ENCODE results near the gene OTUD5. TPM values are rescaled to one million over a fixed set of nuclear protein-coding genes. Genes with fewer than 3 reads are reported as not detected.

The OTUD5 gene
- polyA plus RNA-seq, 1 experiment = 53.6 TPM

DNA sequence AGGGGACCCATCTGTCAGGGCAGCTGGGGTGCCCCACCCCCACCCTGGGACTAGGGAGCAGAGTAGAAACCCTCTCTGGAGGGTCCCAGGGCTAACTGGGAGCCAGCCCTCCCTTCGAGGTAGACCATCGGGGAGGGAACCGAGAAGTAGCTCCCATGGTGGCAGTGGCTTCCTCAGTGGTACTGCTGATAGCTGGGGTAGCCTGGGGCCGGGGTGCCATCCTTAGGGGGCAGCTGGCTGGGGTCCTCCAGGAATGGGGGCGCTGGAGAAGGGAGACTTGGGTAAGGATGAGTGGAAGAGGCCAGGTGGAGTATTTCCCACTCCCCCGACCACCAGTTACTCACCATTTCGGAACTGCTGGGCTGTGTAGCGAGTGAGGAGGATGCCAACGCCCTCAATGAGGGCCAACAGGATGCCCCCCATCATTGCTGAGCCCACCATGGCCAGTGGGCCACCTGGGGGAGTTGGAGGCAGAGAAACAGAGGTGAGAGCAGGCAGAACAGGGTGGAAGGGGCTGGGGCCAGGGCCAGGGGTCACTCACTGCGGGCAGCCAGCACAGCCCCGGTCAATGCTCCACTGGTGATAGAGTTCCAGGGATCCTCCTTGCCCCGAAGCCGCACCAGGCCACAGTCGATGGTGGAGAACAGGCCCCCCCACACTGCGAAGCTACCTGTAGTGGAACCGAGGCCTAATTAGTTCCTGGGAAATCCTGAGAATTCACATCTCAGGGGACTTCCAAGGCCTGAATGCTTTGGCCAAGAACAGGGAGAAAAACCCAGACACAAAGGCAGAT is 63.7 kb downstream of the OTUD5 start:
- TF ChIP-seq, protein P1, sequence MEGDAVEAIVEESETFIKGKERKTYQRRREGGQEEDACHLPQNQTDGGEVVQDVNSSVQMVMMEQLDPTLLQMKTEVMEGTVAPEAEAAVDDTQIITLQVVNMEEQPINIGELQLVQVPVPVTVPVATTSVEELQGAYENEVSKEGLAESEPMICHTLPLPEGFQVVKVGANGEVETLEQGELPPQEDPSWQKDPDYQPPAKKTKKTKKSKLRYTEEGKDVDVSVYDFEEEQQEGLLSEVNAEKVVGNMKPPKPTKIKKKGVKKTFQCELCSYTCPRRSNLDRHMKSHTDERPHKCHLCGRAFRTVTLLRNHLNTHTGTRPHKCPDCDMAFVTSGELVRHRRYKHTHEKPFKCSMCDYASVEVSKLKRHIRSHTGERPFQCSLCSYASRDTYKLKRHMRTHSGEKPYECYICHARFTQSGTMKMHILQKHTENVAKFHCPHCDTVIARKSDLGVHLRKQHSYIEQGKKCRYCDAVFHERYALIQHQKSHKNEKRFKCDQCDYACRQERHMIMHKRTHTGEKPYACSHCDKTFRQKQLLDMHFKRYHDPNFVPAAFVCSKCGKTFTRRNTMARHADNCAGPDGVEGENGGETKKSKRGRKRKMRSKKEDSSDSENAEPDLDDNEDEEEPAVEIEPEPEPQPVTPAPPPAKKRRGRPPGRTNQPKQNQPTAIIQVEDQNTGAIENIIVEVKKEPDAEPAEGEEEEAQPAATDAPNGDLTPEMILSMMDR (IDR thresholded peaks at IDR 0.05; ENCODE audit: insufficient read depth, low read depth, low read length) = no peak
- ChIA-PET CTCF (no interaction called here), POLR2A (no interaction called here)
- H3K36me3 ChIP-seq (ENCODE audit: control insufficient read depth, insufficient read depth, low read length) = peaks cover 6% of the 10 kb centered on the region; the same call in 1 of the 2 replicates
- H3K27me3 ChIP-seq (ENCODE audit: control insufficient read depth, insufficient read depth, low read length) = no peaks in the 10 kb centered on the region
- no peak for DNase-seq (ENCODE audit: low read depth)
- H3K4me3 ChIP-seq (ENCODE audit: low read depth, low read length) = no peak overlapping the region

DNA sequence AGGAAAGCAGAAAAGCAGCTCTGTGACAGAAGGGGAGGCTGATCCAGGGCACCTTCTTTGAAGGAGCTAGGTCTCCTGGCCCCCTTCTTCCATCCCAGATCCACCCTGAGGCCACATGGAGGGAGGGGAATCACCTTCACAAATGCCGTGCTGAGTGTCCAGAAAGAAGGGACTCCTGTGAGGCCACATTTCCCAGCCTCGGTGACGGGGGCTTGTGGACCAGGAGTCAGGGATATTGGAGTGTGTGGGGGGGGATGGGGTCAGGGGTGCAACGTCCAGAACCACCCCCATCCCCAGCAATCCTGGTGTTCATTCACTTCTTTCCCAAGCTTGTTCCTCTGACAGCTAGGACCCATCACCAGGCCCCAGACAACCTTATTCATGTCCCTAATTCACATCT is 64.5 kb downstream of the OTUD5 start:
- Histone ChIP-seq H3K36me3 (ENCODE audit: control insufficient read depth, insufficient read depth, low read length) (peaks cover 6% of the 10 kb centered on the region; the same call in 1 of the 2 replicates), H3K27me3 (ENCODE audit: control insufficient read depth, insufficient read depth, low read length) (no peaks in the 10 kb centered on the region), H3K4me3 (ENCODE audit: low read depth, low read length) (no peak overlapping the region)
- POLR2A ChIA-PET = no interaction called here
- CTCF ChIA-PET = no interaction called here
- TF ChIP-seq, protein P1 (IDR thresholded peaks at IDR 0.05; ENCODE audit: insufficient read depth, low read depth, low read length) = no peak
- no peak for DNase-seq (ENCODE audit: low read depth)

DNA sequence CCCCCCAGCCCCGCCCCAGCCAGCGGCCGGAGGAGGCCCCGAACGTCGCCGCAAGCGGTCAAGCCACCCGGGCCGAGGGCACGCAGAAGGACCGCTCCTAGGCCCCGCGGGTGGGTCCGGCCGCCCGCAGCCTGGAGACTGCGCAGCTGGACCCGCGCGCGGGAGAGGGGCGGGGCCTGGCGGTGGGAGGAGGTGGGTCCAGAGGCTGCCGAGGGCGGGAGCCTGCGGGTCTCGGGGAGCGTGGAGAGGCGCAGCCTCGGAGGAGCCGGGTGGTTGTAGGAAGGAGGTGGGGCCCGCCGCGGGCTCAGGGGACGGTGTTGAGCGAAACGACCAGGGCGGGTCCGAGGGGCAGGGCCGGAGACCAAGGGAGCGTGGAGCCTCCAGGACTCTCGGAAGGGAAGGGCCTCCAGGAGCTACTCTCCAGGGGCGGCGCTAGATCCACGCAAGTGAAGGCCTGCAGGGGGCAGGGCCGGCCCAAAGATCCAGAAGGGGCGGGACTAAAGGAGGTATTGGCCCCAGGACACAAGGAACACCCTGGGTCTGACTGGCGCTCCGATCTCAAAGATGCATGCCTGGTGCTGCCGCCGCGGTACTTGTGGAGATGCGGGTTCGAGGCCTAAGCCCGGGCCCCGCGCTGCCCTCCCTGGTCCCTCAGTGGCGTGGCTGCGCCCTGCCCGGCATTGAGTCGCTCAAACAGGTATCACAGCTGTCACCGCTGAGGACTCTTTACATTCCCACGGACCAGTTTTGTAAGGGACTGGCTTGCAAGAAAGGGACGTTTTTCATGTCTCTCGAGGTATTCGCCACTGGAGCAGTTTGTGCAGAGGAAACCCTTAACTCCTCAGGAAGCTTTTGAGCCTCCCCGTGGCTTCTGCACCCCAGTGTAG is 65.8 kb downstream of the OTUD5 start:
- DNase-seq (ENCODE audit: low read depth) = peak; percentile 51
- ChIA-PET CTCF (interaction anchor here (1.0 to 1.5 kb wide), 3 partner anchors 20 to 151 kb away, joined by 3 read pairs; partner anchors contain the start of gene SLC35A2), POLR2A (no interaction called here)
- Histone ChIP-seq H3K27me3 (ENCODE audit: control insufficient read depth, insufficient read depth, low read length) (no peaks in the 10 kb centered on the region), H3K4me3 (ENCODE audit: low read depth, low read length) (peak overlapping the region; percentile 51), H3K36me3 (ENCODE audit: control insufficient read depth, insufficient read depth, low read length) (peaks cover 6% of the 10 kb centered on the region; the same call in 1 of the 2 replicates)
- TF ChIP-seq, protein P1 (IDR thresholded peaks at IDR 0.05; ENCODE audit: insufficient read depth, low read depth, low read length) = peak; percentile 66

DNA sequence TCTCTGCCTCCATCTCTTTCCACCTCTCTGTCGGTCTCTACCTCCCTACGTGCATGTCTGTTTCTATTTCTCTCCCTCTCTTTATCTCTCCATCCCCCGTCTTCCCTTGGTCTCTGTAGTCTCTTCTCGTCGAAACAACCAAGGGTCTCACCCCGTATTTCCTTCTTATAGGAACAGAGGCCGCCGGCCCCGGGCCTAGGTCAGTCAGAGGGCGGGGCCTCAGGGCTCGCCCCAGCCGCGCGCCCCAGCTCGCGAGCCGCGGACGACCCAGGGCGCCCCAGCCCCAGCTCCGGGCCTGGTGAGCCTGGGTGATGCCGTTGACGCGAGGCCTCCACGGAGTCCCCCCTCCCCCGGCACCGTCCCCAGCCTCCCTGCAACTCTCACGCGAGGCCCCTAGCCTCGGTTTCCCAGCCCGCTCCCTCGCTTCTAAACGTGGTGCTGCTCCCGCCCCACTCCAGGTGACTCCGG is 66.4 kb downstream of the OTUD5 start:
- TF ChIP-seq, protein P1 (IDR thresholded peaks at IDR 0.05; ENCODE audit: insufficient read depth, low read depth, low read length) = no peak
- CTCF ChIA-PET = interaction anchor here (1.1 to 1.5 kb wide), 2 partner anchors 20 to 151 kb away, joined by 3 read pairs; partner anchors contain the start of gene SLC35A2
- peak overlapping the region; percentile 51 for H3K4me3 ChIP-seq (ENCODE audit: low read depth, low read length)
- H3K27me3 ChIP-seq (ENCODE audit: control insufficient read depth, insufficient read depth, low read length) = no peaks in the 10 kb centered on the region
- POLR2A ChIA-PET = no interaction called here
- H3K36me3 ChIP-seq (ENCODE audit: control insufficient read depth, insufficient read depth, low read length) = peaks cover 6% of the 10 kb centered on the region; the same call in 1 of the 2 replicates
- DNase-seq (ENCODE audit: low read depth) = no peak
